ENCODE measurements around the gene ZNF277.

The ZNF277 gene

GRCh38 chr7:112206238-112206990 is at the start of gene ZNF277, which contains the start of gene DOCK4:
Gene ZNF277, plus strand, starts transcription at chr7:112206695. Its CDS starts 22 bp downstream, at chr7:112206717.
Gene DOCK4, minus strand, starts transcription at chr7:112206399. Its CDS starts 261 bp downstream, at chr7:112206138.
- peak; percentile 98 for DNase-seq (ENCODE audit: low spot score)

- no peak for DNase-seq (ENCODE audit: low spot score)
Observed at GRCh38 chr7:112157072-112157471, 49.4 kb upstream of the ZNF277 start.

- DNase-seq (ENCODE audit: low spot score), result no peak
Observed at GRCh38 chr7:112159351-112159750, 47.1 kb upstream of the ZNF277 start.

GRCh38 chr7:112160130-112160770 is 46.2 kb upstream of the ZNF277 start:
- no peak for DNase-seq (ENCODE audit: low spot score)

GRCh38 chr7:112160771-112161150 is 45.7 kb upstream of the ZNF277 start:
- no peak for DNase-seq (ENCODE audit: low spot score)

GRCh38 chr7:112161253-112162141 is 45.0 kb upstream of the ZNF277 start:
- DNase-seq (ENCODE audit: low spot score), result no peak

GRCh38 chr7:112162142-112162766 is 44.2 kb upstream of the ZNF277 start:
- no peak for DNase-seq (ENCODE audit: low spot score)

GRCh38 chr7:112162784-112163506 is 43.5 kb upstream of the ZNF277 start:
- DNase-seq (ENCODE audit: low spot score), result no peak

- no peak for DNase-seq (ENCODE audit: low spot score)
Observed at GRCh38 chr7:112167147-112167546, 39.3 kb upstream of the ZNF277 start.

- no peak for DNase-seq (ENCODE audit: low spot score)
Observed at GRCh38 chr7:112168915-112169314, 37.6 kb upstream of the ZNF277 start.

GRCh38 chr7:112171673-112172072 is 34.8 kb upstream of the ZNF277 start:
- no peak for DNase-seq (ENCODE audit: low spot score)

- DNase-seq (ENCODE audit: low spot score), result no peak
Observed at GRCh38 chr7:112172870-112173567, 33.5 kb upstream of the ZNF277 start.

GRCh38 chr7:112173568-112173905 is 33.0 kb upstream of the ZNF277 start:
- no peak for DNase-seq (ENCODE audit: low spot score)

- no peak for DNase-seq (ENCODE audit: low spot score)
Observed at GRCh38 chr7:112174192-112174591, 32.3 kb upstream of the ZNF277 start.

- no peak for DNase-seq (ENCODE audit: low spot score)
Observed at GRCh38 chr7:112176241-112176640, 30.3 kb upstream of the ZNF277 start.

GRCh38 chr7:112176693-112177415 is 29.6 kb upstream of the ZNF277 start:
- no peak for DNase-seq (ENCODE audit: low spot score)

GRCh38 chr7:112180223-112180622 is 26.3 kb upstream of the ZNF277 start:
- no peak for DNase-seq (ENCODE audit: low spot score)

- DNase-seq (ENCODE audit: low spot score), result no peak
Observed at GRCh38 chr7:112182749-112183148, 23.7 kb upstream of the ZNF277 start.

GRCh38 chr7:112183266-112183665 is 23.2 kb upstream of the ZNF277 start:
- DNase-seq (ENCODE audit: low spot score), result no peak

GRCh38 chr7:112184455-112184854 is 22.0 kb upstream of the ZNF277 start:
- no peak for DNase-seq (ENCODE audit: low spot score)

Measured in hematopoietic multipotent progenitor cell treated with erythropoietin and hydrocortisone succinate and interleukin-3 and kit ligand, for 15 days (in vitro differentiated cells).